Skeletal muscle tissue (tissue), 4 donors: Measurements from ENCODE around the gene KLF1. TPM values are rescaled to one million over a fixed set of nuclear protein-coding genes. Genes with fewer than 3 reads are reported as not detected.
A peak's percentile ranks its signal among the peaks of the same experiment; 100 is the strongest.

Source experiments
- H3K27ac ChIP-seq: one replicate; pipeline ENCODE4 v1.7.0; 2013; ENCODE audit warnings: mild to moderate bottlenecking, low read depth, low read length, inconsistent platforms
- H3K27me3 ChIP-seq, 3 donors: one replicate each; pipeline ENCODE4 v1.7.0; 2013; ENCODE audit warnings: low read length in 3 of 3; ENCODE audit not compliant: control insufficient read depth in 3 of 3, insufficient read depth in 3 of 3
- H3K36me3 ChIP-seq, 3 donors: one replicate each; pipeline ENCODE4 v1.7.0; 2013; ENCODE audit warnings: low read length in 3 of 3; ENCODE audit not compliant: control insufficient read depth in 3 of 3, insufficient read depth in 3 of 3
- H3K4me1 ChIP-seq, 3 donors: one replicate each; pipeline ENCODE4 v1.7.0; 2013; ENCODE audit warnings: low read length in 3 of 3, mild to moderate bottlenecking in 3 of 3; ENCODE audit not compliant: control insufficient read depth in 3 of 3, insufficient read depth in 3 of 3
- H3K4me3 ChIP-seq, 3 donors: one replicate each; pipeline ENCODE4 v1.7.0; 2013; ENCODE audit warnings: low read length in 3 of 3
- H3K9ac ChIP-seq, 3 donors: one replicate each; pipeline ENCODE4 v1.7.0; 2013; ENCODE audit warnings: low read length in 3 of 3, mild to moderate bottlenecking in 3 of 3, moderate library complexity in 2 of 3, low read depth in 1 of 3
- H3K9me3 ChIP-seq, 3 donors: one replicate each; pipeline ENCODE4 v1.7.0; 2013; ENCODE audit warnings: low read length in 3 of 3; ENCODE audit not compliant: control insufficient read depth in 3 of 3
- total RNA-seq: library from RNA; depleted of rRNA; stranded (reverse); fragments of >200 nt; gene quantifications from one replicate; pipeline ENCODE4 v1.2.3, GENCODE V29; 2014
- donor health status: Osteomylitis.

KLF1 gene
- total RNA-seq, 1 donor from 2014 or later, result 2.1 TPM

DNA sequence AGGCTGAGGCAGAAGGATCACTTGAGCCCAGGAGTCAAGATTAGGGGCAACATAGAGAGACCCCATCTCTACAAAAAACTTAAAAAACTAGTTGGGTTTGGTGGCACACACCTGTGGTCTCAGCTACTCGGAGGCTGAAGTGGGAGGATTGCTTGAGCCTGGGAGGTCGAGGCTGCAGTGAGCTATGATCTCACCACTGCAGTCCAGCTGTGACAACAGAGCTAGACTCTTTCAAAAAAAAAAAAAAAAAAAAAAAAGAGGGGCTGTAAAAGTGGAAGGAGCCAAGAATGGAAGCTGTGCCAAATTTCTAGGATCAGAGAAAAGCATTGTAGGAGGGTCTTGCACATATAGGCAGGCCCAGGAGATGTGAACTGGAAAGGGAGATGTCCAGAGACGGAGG lies 15.3 kb downstream of the KLF1 start:
- H3K27ac ChIP-seq, result no peak overlapping the region
- peaks cover 0 to 11% (median 7%) of the 10 kb centered on the region in 3 donors for H3K4me1 ChIP-seq
- no peak overlapping the region for H3K4me3 ChIP-seq
- H3K9ac ChIP-seq, result no peak overlapping the region
- H3K9me3 ChIP-seq, result no peaks in the 10 kb centered on the region
- H3K27me3 ChIP-seq, result peaks cover 14 to 25% (median 17%) of the 10 kb centered on the region in 3 donors
- H3K36me3 ChIP-seq, result peaks cover 7 to 10% (median 7%) of the 10 kb centered on the region in 3 donors

DNA sequence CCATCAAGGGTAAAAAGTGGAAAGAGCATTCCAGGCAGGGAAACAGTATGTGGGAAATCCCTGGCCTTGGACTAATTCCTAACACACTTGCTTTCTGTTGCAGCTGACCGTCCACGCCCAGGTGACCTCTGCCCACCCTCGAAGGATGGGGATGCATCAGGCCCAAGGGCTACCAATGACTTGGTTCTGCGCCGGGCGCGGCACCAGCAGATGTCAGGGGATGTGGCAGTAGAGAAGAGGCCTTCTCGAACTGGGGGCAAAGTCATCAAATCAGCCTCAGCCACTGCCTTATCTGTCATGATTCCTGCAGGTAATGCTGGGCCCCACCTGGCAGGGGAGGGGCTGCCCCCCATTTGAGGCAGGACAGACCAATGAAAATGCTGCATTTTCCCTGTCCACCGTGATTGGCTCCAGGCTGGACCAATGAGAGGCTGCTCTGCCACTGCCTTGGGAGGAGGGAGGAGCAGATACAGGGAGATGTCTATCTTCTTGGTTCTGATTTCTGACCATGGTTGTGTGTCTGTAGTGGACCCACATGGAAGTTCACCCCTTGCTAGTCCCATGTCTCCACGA lies 18.4 kb downstream of the KLF1 start:
- Histone ChIP-seq H3K27me3 (peaks cover 14 to 40% (median 21%) of the 10 kb centered on the region in 3 donors), H3K4me1 (peaks cover 0 to 9% (median 6%) of the 10 kb centered on the region in 3 donors), H3K4me3 (no peak overlapping the region), H3K27ac (no peak overlapping the region), H3K9ac (no peak overlapping the region), H3K36me3 (no peaks in the 10 kb centered on the region), H3K9me3 (no peaks in the 10 kb centered on the region)

DNA sequence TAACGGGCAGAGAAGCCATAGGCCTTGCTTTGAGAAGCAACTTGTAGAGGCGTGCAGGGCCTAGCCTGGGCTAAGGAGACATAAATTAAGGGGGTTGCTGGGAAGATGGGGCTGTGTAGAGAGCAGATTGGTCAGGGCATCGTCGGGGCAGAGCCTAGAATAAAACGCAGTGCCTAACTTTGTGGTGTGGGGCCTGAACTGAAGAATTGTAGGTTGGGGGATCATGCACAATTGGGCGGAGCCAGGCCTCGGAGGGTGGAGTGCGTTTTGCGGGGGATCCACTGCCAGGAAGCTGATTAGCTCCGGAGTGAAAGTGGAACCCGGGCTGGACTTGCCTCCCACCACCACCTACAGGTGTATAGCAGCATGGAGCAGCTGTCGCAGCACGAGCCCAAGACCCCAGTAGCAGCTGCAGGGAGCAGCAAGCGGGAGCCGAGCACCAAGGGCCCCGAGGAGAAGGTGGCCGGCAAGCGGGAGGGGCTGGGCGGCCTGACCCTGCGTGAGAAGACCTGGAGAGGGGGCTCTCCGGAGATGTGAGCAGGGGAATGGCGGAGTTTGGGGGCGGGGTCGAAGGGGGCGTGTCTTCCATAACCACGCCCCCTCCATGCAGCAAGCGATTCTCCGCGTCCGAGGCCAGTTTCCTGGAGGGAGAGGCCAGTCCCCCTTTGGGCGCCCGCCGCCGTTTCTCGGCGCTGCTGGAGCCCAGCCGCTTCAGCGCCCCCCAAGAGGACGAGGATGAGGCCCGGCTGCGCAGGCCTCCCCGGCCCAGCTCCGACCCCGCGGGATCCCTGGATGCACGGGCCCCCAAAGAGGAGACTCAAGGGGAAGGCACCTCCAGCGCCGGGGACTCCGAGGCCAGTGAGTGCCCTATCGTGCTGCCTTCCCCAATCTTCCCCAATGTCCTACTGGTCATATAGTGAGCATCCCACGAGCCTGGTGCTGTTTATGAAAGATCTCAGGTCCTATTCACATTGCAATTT lies 19.6 kb downstream of the KLF1 start:
- H3K27ac ChIP-seq, result no peak overlapping the region
- peak overlapping the region in 1 of 3 donors; percentile 33 for H3K9ac ChIP-seq
- H3K9me3 ChIP-seq, result no peaks in the 10 kb centered on the region
- H3K36me3 ChIP-seq, result no peaks in the 10 kb centered on the region
- H3K4me1 ChIP-seq, result peaks cover 0 to 3% (median 0%) of the 10 kb centered on the region in 3 donors
- H3K4me3 ChIP-seq, result peak overlapping the region in 1 of 3 donors; percentile 35
- H3K27me3 ChIP-seq, result peaks cover 14 to 37% (median 21%) of the 10 kb centered on the region in 3 donors

DNA sequence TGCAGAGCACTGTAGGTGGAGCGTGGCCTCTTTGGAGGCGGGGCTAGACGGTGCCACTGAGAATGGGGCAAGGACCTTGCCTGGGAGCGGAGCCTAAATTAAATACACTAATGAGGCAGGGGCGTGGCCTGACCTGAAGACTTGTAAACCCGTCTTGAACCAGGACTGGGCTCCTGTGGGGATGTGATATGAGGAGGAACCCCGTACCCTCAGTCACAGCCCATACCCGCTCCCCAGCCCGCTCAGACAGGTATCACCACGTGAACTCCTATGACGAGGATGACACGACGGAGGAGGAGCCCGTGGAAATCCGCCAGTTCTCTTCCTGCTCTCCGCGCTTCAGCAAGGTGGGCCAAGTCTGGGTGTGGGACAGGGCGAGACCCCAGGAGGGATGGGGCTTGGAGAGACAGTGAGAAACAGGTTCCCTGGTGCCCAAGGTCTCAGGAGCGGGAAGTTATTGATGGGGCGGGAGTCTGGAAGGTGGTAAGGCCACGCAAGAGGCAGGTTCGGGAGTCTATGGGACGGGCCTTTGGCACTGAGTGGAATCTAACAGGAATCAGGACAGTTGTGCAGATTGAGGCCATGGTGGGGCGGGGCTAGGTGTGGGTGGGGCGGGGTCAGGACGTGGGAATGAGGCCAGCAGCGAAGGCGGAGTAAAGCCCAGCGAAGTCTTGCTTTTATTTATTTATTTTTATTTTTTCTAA lies 20.4 kb downstream of the KLF1 start:
- H3K4me1 ChIP-seq, result peaks cover 0 to 3% (median 0%) of the 10 kb centered on the region in 3 donors
- H3K27me3 ChIP-seq, result peaks cover 14 to 40% (median 25%) of the 10 kb centered on the region in 3 donors
- no peak overlapping the region for H3K27ac ChIP-seq

DNA sequence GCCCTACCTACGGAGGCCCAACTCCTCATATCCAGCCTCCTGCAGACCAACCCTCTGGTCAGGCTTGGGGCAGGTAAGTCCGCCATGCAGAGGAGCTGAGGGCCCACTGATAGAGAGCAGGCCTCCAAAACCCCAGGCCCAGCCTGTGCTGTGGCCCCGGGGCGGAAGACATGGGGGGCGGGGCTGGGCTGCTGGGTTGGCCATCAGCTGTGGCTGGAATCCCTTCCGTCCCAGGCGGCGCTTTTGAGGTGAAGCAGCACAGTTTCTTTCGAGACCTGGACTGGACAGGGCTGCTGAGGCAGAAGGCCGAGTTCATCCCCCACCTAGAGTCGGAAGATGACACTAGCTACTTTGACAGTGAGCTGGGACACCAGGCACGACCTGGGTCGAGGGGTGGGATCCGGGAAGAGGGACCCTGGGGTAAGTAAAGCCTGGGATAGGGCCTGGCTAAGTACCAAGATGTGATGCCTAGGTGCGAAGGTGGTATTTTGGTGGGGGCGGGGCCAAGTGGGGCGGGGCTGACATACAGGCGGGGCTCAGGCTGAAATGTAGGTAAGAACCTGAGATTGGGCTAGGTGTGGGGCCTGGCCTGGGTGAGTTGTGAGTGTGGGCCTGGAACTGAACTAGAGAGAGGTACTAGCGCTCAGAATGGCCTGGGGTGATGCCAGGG lies 21.1 kb downstream of the KLF1 start:
- H3K9me3 ChIP-seq, result no peaks in the 10 kb centered on the region
- H3K27ac ChIP-seq, result no peak overlapping the region
- peaks cover 0 to 3% (median 0%) of the 10 kb centered on the region in 3 donors for H3K4me1 ChIP-seq
- H3K36me3 ChIP-seq, result no peaks in the 10 kb centered on the region
- H3K9ac ChIP-seq, result no peak overlapping the region
- peaks cover 14 to 40% (median 25%) of the 10 kb centered on the region in 3 donors for H3K27me3 ChIP-seq
- no peak overlapping the region for H3K4me3 ChIP-seq

More for the DNA sequence above, 20.4 kb downstream of the KLF1 start:
- no peaks in the 10 kb centered on the region for H3K9me3 ChIP-seq
- no peak overlapping the region for H3K4me3 ChIP-seq
- H3K9ac ChIP-seq, result no peak overlapping the region
- no peaks in the 10 kb centered on the region for H3K36me3 ChIP-seq

DNA sequence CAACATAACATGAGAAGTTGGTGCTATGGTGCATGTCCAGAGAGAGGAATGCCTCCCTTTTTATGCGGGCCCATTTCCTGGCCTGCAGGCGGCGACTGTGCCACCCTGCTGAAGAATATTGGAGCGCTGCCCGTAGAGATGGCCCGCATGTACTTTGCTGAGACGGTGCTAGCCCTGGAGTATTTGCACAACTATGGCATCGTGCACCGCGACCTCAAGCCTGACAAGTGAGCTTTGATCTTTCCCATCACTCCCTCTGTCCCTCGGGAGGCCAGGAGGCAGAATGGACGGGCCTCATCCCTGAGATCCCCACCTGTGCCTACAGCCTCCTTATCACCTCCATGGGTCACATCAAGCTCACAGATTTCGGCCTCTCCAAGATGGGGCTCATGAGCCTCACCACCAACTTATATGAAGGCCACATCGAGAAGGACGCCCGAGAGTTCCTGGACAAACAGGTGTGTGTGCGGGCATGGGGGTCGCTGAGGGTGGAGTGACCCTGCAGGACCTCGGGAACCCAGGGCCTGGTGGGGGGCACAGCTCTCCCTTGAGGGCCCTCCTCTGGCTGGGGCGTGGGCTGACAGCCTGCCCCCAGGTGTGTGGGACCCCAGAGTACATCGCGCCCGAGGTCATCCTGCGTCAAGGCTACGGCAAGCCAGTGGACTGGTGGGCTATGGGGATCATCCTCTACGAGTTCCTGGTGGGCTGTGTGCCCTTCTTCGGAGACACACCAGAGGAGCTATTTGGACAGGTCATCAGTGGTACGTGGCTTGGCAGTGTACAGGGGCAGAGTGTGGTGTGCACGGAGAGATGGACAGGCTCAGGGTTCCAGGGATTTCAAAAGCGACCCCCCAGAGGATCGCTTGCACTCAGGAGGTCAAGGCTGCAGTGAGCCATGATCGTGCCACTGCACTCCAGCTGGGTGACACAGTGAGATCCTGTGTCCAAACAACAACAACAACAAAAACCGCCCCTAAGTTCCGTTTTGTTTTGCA lies 22.0 kb downstream of the KLF1 start:
- no peaks in the 10 kb centered on the region for H3K9me3 ChIP-seq
- H3K4me3 ChIP-seq, result no peak overlapping the region
- H3K36me3 ChIP-seq, result no peaks in the 10 kb centered on the region
- H3K27ac ChIP-seq, result no peak overlapping the region
- peaks cover 0 to 3% (median 0%) of the 10 kb centered on the region in 3 donors for H3K4me1 ChIP-seq
- no peak overlapping the region for H3K9ac ChIP-seq
- peaks cover 14 to 40% (median 25%) of the 10 kb centered on the region in 3 donors for H3K27me3 ChIP-seq

DNA sequence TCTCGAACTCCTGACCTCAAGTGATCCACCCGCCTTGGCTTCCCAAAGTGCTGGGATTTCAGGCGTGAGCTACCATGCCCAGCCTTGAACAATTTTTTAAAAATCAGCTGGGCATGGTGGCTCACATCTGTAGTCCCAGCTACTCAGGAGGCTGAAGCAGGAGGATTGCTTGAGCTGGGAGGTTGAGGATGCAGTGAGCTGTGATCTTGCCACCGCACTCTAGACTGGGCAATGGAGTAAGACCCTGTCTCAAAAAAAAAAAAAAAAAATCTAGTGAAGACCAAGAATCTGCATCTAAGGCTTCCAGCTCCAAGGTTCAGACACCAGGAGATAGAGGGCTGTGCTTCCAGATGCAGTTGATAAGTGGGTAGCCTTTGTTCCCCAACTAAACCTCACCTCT lies 22.9 kb downstream of the KLF1 start:
- Histone ChIP-seq H3K4me3 (no peak overlapping the region), H3K9me3 (no peaks in the 10 kb centered on the region), H3K4me1 (peaks cover 0 to 3% (median 0%) of the 10 kb centered on the region in 3 donors), H3K36me3 (no peaks in the 10 kb centered on the region), H3K9ac (no peak overlapping the region), H3K27me3 (peaks cover 14 to 40% (median 25%) of the 10 kb centered on the region in 3 donors), H3K27ac (no peak overlapping the region)

DNA sequence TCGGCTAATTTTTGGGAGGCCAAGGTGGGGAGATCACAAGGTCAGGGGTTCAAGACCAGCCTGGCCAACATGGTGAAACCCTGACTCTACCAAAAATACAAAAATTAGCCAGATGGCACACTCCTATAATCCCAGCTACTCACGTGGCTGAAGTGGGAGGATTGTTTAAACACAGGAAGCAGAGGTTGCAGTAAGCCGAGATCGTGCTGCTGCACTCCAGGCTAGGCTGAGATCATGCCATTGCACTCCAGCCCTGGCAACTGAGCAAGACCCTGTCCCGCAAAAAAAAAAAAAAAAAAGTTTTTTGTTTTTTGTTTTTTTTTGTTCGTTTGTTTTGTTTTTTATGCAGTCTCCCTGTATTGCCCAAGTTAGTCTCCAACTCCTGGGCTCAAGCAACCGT lies 27.5 kb downstream of the KLF1 start:
- Histone ChIP-seq H3K9me3 (no peaks in the 10 kb centered on the region), H3K27me3 (peaks cover 0 to 6% (median 4%) of the 10 kb centered on the region in 3 donors), H3K36me3 (no peaks in the 10 kb centered on the region), H3K27ac (no peak overlapping the region), H3K4me3 (no peak overlapping the region), H3K4me1 (no peaks in the 10 kb centered on the region), H3K9ac (no peak overlapping the region)
